D341Med (cell line): ENCODE results near the gene SH2D5.
A peak's percentile ranks its signal among the peaks of the same experiment; 100 is the strongest.
"Not testable (repeated sequence)": the region's sequence is repeated elsewhere in the genome, so short reads cannot be mapped to it uniquely, and the experiment has no call there.

ENCODE experiments used
- DNase-seq: peaks from one replicate; pipeline ENCODE4 v3.0.0; 2012; ENCODE audit warnings: low spot score

The SH2D5 gene

DNA sequence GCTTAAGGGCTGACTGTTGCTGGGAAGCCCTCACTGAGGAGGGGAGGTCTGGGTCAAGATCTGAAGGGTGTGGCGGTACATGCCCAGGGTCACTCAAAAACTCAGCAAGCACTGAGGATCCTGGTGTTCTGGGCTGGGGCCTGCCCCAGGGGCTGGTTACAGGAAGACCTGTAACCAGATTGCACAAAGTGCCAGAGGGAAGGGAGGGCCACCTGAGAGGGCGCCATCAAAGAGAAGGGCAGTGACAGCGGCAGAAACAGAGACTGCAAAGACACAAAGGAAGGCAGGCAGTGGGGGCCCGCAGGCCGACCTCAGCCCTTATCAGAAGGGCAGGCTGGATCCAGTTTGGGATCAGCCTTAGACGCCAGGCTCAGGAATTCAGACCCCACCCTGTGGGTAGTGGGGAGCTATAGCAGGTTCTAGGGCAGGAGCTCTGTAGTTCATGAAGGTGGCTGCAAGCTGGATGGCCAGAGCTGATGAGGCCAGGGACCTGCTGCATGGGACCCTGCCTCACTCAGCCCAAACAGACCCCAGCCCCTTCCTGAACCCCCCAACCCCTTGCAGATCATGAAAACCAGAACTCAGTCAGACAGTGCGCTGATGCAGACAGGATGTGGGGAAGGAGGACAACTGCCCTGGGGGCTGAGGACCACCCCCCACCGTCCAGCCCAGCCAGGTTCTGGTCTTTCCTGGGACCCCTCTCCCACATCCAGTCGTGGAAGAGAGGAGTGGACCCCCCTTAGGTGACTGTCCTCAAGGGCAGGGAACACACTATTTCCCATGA lies 3.9 kb downstream of the SH2D5 start:
- peak; percentile 14 for DNase-seq

DNA sequence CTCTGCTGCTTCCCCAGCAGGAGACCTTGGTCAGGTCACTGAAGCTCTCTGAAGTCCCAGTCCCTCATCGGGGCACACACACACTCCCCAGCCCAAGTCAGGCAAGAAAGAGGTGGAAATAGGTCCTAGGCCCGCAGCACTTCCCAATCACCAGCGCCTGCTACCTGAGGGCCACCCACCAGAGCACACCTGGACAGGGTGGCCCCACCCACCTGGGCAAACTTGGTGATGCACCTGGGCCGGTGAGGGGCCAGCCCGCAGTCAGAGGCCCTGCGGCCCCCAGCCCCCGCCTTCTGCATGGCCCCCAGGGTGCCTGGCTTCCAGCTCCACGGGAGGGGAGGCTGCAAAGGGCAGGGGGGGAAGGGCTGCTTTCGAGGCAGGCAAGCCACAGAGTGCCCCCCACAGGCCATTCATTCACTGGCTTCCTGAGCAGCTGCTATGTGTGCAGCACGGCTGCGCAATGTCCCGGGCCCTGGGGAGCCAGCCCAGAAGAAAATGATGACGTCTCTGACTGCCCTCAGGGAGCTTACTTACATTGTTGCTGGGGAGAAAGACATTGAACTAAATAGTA lies 4.7 kb downstream of the SH2D5 start:
- no peak for DNase-seq

- DNase-seq: no peak
These were observed 5.4 kb downstream of the SH2D5 start for GRCh38 chr1:20726932-20727745.

GRCh38 chr1:20726118-20726911 lies 6.2 kb downstream of the SH2D5 start:
- DNase-seq: no peak

DNA sequence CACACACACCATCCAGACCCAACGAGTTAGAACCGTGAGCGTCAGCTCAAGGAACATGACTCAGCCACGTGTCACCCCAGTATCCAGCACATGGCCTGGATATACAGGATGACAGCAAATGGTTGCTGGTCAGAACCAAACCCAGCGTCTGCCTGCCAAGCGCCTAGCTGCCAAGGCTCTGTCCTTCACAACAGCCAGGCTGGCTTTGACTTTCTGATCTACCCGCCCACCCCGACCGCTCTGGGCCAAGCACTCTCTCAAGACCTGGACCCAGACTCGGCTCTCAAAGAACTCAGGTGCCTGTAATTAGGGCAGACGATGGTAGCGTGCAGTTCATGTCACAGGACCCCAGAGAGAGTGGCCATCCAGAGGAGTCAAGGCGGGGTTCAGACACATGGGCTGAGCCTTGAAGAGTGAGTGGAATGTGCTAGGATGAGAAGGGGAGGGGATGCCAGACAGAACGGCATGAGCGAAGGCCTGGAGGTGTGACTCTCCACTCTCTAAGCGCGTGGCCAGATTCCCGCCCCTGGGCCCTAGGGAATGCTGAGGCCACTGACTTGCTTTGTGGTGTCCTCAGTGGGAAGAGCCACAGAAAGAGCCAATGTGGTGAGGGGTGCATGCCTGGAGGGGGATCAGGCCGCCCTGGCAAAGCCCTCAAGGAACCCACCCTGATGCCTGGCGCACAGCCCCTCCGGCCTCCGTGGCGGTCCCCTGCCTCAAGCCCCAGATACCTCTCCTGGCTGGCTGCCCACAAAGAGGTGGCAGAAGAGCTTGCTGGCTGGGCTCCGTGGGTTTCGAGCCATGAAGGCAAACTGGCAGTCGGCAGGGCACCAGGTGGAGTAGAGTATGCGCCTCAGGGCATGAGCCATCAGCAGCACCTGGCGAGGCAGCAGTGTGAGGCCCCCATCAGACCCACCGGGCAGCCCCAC lies 7.0 kb downstream of the SH2D5 start:
- no peak for DNase-seq

DNA sequence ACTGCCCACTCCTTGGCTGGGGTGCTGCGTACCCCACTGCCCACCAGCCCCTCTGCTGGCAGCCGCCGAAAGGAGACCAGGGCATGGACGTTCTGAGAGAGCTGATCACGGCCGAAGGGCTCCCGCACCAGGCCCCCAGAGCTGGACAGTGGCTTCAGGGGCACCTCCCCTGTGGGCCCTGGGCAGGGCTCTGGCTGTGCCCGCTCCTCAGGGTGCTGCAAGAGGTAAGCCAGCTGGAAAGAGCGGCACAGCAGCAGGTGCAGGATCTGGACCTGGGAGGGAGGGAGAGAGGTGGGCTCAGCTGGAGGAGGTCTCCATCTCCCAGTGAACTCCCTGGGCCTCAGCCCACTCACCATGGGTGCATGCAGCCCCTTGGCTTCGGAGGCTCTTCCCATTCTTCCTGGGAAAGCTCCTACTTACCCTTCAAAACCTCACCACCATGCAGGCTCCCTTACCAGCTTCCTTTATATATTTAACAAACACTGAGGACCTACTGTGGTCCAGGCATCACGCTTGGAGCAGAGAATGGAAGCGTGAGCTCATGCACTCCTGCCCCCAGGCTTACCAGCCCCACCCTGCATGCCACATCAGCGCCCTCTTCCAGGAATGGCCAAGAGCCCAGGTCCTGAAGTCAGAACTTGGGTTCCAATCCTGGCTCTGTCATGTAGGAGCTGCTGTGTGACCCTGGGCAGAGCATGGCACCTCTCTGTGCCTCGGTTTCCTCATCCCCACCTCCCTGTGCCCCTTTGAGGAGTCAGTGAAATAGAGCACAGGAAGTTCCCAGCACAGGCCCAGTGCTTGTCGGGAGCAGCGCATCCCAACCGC lies 7.9 kb downstream of the SH2D5 start:
- DNase-seq: no peak

DNA sequence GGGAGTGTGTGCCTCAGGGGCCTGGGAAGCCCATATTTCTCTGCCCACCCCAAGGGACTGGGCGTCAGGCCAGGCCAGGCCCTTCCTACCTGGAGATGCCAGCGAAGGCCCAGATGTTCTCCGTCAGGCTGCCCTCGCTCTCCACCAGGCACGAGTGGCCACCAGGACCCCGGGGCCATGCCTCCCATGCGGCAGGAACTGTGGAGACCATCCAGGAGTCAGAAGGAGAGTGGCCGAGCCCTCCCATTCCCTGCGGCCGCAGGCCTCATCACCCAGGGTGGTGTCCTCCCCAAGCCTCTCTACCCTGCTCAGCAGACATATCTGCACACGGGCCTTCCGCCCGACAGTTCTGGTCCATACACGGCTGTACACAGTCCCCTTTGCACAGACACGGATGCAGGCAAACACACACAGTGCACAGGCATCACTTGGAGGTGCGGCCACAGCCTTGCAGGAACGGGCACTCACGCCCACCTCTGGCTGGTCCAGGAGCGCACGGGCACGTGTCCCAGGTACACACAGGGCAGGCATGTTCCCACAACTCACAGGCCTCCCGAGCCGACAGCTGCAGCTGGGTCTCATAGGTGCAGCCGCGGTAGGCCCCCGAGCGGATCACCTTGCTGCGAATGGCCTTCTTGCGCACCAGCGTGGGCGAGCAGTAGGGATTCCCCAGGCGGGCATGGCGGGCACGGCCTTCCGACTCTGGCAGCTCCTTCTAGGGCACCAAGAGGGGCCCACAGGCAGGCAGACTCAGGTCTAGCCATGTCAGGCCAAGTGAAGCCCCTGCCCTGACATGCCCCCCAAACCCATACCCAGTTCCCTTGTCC lies 8.8 kb downstream of the SH2D5 start:
- no peak for DNase-seq

- DNase-seq: no peak
These were observed 9.4 kb downstream of the SH2D5 start for GRCh38 chr1:20723159-20723536.

DNA sequence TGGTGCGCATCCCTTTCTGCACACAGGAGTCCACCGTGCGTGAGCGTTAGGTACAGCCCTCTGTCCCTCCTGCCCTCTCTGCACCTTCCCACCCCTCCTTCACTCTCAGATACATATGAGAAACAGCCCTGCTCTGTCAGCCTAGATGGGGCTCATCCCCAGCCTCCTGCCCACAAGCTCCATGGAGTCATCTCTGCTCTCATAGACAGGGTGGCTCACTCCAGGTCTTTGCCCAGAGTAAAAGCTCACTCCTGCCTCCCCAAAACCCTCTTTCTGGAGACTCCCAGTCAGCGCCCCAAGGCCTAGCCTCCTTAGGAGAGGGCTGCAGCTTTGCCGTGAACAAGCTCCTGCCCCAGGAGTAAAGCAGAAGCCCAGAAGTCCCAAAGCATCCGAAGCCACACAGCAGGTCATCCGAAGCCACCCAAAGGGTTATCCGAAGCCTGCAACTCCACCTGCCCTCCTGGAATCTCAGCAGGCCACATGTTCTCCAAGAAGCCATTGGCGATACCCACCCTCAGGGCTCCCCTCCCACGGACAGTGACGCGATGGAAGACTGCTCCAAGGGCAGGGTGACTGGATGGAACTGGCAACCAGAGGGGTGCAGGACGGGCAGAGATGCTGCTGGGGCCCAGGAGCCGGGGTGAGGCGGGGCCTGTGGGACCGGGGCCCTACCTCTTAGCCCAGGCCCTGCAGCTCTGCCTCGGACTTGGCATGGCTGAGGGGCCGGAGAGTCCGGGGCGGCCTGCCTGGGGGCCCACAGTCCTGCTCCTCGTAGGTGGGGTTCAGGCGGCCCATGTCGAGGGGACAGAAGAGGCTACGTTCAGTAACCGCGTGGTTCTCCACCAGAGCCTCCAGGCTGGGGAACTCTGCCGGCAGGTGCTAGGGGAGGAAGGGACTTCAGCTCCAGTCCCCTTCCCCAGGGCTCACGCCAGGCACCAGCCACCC lies 11.1 kb downstream of the SH2D5 start:
- no peak for DNase-seq

GRCh38 chr1:20720631-20721091 lies 11.8 kb downstream of the SH2D5 start:
- no peak for DNase-seq

- no peak for DNase-seq
These were observed 12.5 kb downstream of the SH2D5 start for GRCh38 chr1:20719871-20720620.

DNA sequence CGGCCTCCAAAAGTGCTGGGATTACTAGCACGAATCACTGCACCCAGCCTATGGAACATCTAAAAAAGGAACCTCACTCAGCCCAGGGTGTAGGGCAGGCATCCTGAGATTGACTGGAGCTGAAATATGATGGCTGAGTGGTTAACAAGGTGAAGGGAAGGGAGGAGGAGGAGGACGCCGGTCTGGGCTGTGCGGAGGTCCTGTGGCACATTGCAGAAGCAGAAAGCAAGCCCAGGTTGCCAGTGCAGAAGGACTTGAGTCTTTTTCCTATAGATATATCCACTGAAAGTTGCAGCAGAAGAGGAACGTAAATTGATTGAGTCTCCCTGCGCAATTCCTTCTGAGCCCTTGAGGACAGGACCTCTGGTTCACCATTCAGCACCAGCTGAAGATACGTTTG lies 13.2 kb downstream of the SH2D5 start:
- no peak for DNase-seq

DNA sequence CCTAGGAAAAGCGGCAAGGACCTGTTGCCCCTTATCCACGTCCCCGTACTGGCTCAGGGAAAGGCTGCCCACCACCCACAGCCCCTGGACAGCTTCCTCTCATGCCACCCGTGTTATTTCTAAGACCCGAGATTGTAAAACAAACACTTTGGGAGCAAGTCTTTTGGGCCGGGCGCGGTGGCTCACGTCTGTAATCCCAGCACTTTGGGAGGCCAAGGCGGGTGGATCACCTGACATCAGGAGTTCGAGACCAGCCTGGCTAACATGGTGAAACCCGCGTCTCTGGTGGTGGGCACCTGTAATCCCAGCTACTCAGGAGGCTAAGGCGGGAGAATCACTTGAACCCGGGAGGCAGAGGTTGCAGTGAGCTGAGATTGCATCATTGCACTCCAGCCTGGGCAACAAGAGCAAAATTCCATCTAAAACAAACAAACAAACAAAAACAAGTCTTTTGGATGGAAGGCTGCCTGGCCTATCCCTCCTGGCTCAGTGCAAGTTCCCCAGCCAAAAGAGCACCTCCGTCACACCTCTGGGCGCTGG lies 14.1 kb downstream of the SH2D5 start:
- not testable (repeated sequence) for DNase-seq

DNA sequence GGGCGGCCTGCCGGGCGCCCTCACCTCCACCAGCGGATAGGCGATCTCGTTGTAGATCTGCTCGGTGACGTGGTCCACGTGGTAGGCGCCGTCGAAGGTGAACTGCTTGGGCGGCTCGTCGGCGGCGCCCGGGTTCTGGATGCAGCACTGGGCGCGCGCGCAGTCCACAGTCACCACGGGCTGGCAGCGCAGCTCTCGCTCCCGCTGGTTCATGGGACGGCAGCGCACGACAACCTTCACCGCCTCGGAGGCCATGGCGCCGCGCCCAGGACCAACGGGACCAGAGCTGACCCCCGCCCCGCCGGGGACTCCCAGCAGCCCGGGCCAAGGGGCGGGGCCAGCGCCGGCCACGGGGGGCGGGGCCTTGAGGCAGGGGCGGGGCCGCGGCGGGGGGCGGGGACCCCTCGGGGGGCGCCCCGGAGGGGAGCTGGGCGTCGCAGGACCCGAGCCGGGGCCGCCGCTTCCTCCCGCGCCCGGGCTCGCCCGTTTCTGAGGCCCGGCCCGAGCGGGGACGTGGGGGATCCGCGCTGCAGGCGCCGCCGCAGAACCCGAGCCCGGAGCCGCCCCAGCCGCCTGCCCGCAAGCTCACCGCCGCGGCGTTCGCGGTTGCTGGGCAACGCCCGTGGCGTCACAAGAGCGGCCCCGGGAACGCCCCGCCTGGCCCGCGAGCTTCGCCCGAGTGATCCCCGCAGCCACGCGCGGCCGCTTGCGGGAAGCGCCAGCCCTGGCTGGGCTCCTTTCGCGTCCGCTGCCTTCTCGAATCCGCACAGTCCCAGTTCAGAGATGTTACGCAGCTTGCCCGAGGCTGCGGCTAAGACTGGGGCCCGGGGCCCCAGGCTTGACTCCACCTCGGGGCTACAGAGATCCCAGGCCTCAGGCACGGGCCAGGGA lies 14.8 kb downstream of the SH2D5 start, which contains the start of gene KIF17:
Gene KIF17 (minus strand): TSS at position 556 of the 891 bp plus-strand sequence. CDS start 301 bp downstream, at position 255.
- DNase-seq: peak; percentile 93

DNA sequence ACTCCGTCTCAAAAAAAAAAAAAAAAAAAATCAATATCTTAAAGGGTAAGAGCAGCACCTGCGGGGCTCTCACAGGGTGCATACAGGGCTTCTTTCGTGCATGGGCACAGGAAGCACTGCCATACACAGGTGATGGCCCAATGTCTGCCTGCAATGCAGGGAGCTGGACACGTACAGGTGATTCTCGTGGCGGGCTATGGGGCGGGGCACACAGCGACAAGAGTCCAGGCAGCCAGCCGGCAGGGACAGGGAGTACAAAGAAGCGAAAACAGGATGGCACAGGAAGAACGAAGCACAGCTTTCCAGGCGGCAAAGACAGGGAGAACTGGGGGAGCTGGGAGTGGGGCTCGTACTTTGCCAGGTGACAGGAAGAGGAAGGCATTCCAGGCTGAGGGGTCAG lies 16.3 kb downstream of the SH2D5 start:
- DNase-seq: no peak

DNA sequence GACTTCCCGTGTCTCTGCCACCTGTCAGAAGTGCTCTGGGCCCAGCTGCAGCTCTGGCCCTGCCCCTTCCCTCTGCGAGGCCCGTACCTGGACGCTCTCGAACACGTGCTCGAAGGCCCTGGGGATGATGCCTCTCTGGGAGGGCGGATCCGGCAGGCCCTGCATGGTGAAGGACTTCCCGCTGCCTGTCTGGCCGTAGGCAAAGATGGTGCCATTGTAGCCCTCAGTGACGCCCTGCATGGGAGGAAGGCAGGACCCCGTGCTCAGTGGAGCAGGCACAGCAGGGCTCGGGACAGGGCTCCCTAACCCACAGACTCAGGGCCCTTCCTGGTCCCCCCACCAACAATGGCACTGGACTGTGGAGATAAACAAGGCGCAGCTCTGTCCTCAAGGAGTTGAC lies 17.1 kb downstream of the SH2D5 start:
- DNase-seq: no peak
